ENCODE results near the gene TBCEL.

Gene TBCEL

GRCh38 chr11:121122328-121122727, 98.4 kb downstream of the TBCEL start:
- H3K4me3 ChIP-seq (ENCODE audit: low read depth, low read length): no peak overlapping the region
- DNase-seq (ENCODE audit: low read depth): no peak

DNA sequence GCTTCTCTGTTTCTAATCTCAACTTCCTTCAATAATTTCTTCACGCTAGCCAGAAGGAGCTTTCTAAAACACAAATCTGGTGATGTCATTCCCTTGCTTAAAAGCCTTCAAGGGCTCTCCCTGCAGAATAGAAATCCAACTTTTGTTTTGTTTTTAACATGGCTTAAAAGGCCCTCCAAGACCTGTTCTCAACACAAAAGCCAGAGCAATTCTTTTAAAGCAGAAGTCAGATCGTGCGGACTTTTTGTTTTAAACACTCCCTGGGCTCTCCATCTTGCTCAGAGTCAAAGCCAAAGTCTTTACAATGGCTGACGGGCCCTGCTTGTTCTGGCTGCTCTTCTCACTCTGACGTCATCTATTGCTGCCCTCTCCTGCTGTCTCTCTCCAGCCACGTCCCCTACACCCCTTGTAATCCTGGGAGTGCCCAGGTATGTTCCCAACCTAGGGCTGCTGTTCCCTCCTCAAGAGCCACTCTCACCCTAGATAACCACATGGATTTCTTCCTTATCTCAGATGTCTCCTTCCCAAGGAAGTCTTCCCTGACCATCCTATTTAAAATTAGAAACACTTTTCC, 99.7 kb downstream of the TBCEL start:
- DNase-seq (ENCODE audit: low read depth): no peak
- no peak overlapping the region for H3K4me3 ChIP-seq (ENCODE audit: low read depth, low read length)

- H3K4me3 ChIP-seq (ENCODE audit: low read depth, low read length): no peak overlapping the region
- no peak for DNase-seq (ENCODE audit: low read depth)
Observed at GRCh38 chr11:121127809-121128208, 103.9 kb downstream of the TBCEL start.

DNA sequence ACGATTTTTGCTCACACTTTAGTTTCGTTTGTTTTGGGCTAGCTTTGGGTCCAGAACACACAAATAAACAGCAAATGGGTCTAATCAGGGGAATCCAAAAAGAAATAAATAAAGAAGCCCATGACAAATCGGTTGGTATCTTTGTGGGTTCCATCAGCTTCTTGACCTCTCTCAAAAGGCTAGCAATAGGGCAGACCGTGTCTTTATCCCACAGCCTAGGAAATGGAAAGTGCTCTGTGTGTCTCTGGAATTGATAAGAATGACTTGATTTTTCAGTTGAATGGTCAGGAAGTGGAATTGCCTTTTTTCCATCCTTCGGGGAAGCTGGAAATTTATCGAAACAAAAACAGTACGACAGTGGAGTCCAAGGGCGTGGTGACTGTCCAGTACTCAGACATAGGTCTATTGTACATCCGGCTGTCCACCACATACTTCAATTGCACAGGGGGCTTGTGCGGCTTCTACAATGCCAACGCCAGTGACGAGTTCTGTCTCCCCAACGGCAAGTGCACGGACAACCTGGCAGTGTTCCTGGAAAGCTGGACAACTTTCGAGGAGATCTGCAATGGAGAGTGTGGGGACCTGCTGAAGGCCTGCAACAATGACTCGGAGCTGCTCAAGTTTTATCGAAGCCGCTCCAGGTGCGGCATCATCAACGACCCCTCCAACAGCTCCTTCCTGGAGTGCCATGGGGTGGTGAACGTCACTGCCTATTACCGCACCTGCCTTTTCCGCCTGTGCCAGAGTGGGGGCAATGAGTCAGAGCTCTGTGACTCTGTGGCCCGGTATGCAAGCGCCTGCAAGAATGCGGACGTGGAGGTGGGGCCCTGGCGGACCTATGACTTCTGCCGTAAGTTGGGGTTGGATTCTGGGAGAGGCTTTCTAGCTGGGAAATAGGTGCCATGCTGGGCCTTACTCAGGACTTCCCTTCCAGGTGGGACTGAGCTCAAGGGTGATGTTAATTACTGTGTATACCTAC, 105.7 kb downstream of the TBCEL start:
- no peak overlapping the region for H3K4me3 ChIP-seq (ENCODE audit: low read depth, low read length)
- DNase-seq (ENCODE audit: low read depth): no peak

- no peak overlapping the region for H3K4me3 ChIP-seq (ENCODE audit: low read depth, low read length)
- no peak for DNase-seq (ENCODE audit: low read depth)
Observed at GRCh38 chr11:121131656-121132055, 107.8 kb downstream of the TBCEL start.

GRCh38 chr11:121132211-121132976, 108.5 kb downstream of the TBCEL start:
- no peak overlapping the region for H3K4me3 ChIP-seq (ENCODE audit: low read depth, low read length)
- no peak for DNase-seq (ENCODE audit: low read depth)

- DNase-seq (ENCODE audit: low read depth): no peak
- H3K4me3 ChIP-seq (ENCODE audit: low read depth, low read length): no peak overlapping the region
Observed at GRCh38 chr11:121134741-121135312, 110.9 kb downstream of the TBCEL start.

DNA sequence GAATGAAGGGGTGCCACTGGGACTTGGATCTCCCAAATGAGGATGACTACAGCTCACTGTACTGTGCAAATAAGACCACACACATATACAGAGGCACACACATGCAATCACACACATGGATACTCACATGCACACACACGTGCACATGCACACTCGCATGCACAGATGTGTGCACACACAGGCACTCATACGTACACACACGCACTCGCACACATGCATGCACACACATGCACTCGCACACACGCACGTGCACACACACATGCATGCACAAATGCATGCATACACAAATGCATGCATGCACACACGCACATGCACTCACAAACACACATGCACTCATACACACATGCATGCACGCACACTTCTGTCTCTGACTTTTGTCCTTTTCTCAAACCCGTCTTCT, 113.1 kb downstream of the TBCEL start:
- no peak overlapping the region for H3K4me3 ChIP-seq (ENCODE audit: low read depth, low read length)
- no peak for DNase-seq (ENCODE audit: low read depth)

DNA sequence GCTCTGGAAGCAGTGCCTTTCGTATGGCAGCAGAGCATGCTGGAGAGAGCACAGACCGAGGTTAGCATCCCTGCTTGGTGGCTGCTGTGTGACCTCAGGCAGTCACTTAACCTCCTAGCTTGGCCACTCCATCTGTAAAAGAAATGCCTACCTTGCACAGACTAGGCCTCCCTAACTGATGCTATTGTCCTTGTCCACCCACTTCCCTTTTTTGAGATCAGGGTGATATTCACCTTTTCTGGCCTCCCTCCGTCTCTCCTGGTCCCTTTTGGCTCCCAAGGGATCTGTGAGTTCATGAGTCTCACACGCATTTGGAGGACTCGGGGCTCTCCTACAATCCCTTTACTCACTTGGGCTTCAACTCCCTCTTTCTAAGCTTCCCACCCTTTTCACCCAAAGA, 114.4 kb downstream of the TBCEL start:
- no peak for DNase-seq (ENCODE audit: low read depth)
- H3K4me3 ChIP-seq (ENCODE audit: low read depth, low read length): no peak overlapping the region

DNA sequence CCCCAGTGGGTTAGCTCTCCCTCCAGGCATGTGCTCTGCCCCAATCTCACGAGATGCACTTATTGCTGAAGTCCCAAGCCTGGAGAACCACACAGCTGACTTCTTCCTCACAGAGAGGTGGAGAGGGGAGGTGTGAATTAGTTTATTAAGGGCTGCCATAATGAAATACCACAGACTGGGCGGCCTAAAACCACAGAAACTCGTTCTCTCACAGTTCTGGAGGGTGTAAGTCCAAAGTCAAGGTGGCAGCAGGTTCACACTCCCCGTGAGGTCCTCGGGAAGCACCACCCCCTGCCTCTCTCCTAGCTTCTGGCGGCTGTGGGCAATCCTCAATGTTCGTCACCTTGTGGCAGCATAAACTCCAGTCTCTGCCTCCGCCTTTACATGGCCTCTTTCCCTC, 116.5 kb downstream of the TBCEL start:
- no peak overlapping the region for H3K4me3 ChIP-seq (ENCODE audit: low read depth, low read length)
- no peak for DNase-seq (ENCODE audit: low read depth)

All from skeletal muscle cell (primary cell).